Neural cell (in vitro differentiated cells): ENCODE data around the gene FSIP1. TPM values are rescaled to one million over a fixed set of nuclear protein-coding genes. Genes with fewer than 3 reads are reported as not detected.

ENCODE experiments used
- H2AFZ ChIP-seq: fragments of 200-600, 300-800 bp; sonication (generic), shearing (Covaris generic); 2 replicates; pipeline ENCODE4 v1.6.0; 2014; ENCODE audit warnings: low read depth, mild to moderate bottlenecking, antibody characterized with exemption, low read length, moderate library complexity
- H3F3A ChIP-seq: fragments of 200-600 bp; shearing (Covaris generic); 2 replicates; pipeline ENCODE4 v1.6.1; 2016; ENCODE audit warnings: mild to moderate bottlenecking, moderate library complexity, mixed read lengths, antibody characterized with exemption, low read length; ENCODE audit not compliant: insufficient read depth, poor library complexity, severe bottlenecking
- H3K27ac ChIP-seq: fragments of 200-600, 300-800 bp; sonication (generic), shearing (Covaris generic); 2 replicates; pipeline ENCODE4 v1.5.1; 2014; ENCODE audit warnings: mild to moderate bottlenecking, low read length, moderate library complexity
- H3K27me3 ChIP-seq: fragments of 300-800, 200-600 bp; sonication (generic), shearing (Covaris generic); 2 replicates; pipeline ENCODE4 v1.6.0; 2014; ENCODE audit warnings: mild to moderate bottlenecking, low read depth, low read length, moderate library complexity; ENCODE audit not compliant: insufficient read depth
- H3K36me3 ChIP-seq: fragments of 300-800, 200-600 bp; sonication (generic), shearing (Covaris generic); 2 replicates; pipeline ENCODE4 v1.5.1; 2014; ENCODE audit warnings: mild to moderate bottlenecking, antibody characterized with exemption, low read length, moderate library complexity; ENCODE audit not compliant: insufficient read depth
- H3K4me2 ChIP-seq: fragments of 300-800, 200-600 bp; sonication (generic), shearing (Covaris generic); 2 replicates; pipeline ENCODE4 v1.6.0; 2014; ENCODE audit warnings: mild to moderate bottlenecking, low read length
- H3K4me3 ChIP-seq: fragments of 300-800, 200-600 bp; sonication (generic), shearing (Covaris generic); 2 replicates; pipeline ENCODE4 v1.5.1; 2014; ENCODE audit warnings: mild to moderate bottlenecking, low read length, moderate library complexity
- H3K79me2 ChIP-seq: fragments of 200-600 bp; shearing (Covaris generic); replicated peaks from 2 replicates; pipeline ENCODE4 v1.6.0; 2014; ENCODE audit warnings: mild to moderate bottlenecking, low read length, moderate library complexity; ENCODE audit not compliant: insufficient read depth
- H3K9ac ChIP-seq: fragments of 300-800, 200-600 bp; sonication (generic), shearing (Covaris generic); 2 replicates; pipeline ENCODE4 v1.6.1; 2016; ENCODE audit warnings: mild to moderate bottlenecking, low read length, mixed read lengths
- H3K9me2 ChIP-seq: fragments of 200-600 bp; shearing (Covaris generic); 2 replicates; pipeline ENCODE4 v1.6.1; 2016; ENCODE audit warnings: mild to moderate bottlenecking, low read length, mixed read lengths; ENCODE audit not compliant: insufficient read depth
- H3K9me3 ChIP-seq: fragments of 200-600, 300-800 bp; sonication (generic), shearing (Covaris generic); 2 replicates; pipeline ENCODE4 v1.6.1; 2016; ENCODE audit warnings: mild to moderate bottlenecking, mixed run types, low read length, moderate library complexity, mixed read lengths
- H4K20me1 ChIP-seq: fragments of 200-600 bp; shearing (Covaris generic); 2 replicates; pipeline ENCODE4 v1.6.1; 2016; ENCODE audit warnings: mild to moderate bottlenecking, mixed run types; ENCODE audit not compliant: insufficient read depth
- CTCF ChIP-seq: fragments of 450-650 bp; IDR thresholded peaks from 2 replicates; pipeline ENCODE4 v1.5.1; 2014; ENCODE audit warnings: antibody characterized with exemption, mild to moderate bottlenecking, moderate library complexity; ENCODE audit not compliant: poor library complexity, severe bottlenecking
- EP300 ChIP-seq: fragments of 450-650 bp; conservative IDR thresholded peaks from 2 replicates; pipeline ENCODE4 v1.6.1; 2014; ENCODE audit warnings: antibody characterized with exemption, mild to moderate bottlenecking, moderate library complexity; ENCODE audit not compliant: poor library complexity, severe bottlenecking
- EZH2 ChIP-seq: fragments of 200-600, 300-800 bp; shearing (Covaris generic), sonication (generic); IDR thresholded peaks from 2 replicates; pipeline ENCODE4 v1.6.1; 2014; ENCODE audit warnings: antibody characterized with exemption, low read length, borderline replicate concordance, mild to moderate bottlenecking; ENCODE audit not compliant: insufficient read depth, poor library complexity, severe bottlenecking
- MXI1 ChIP-seq: fragments of 450-650 bp; conservative IDR thresholded peaks from 2 replicates; pipeline ENCODE4 v1.6.1; 2014; ENCODE audit warnings: antibody characterized with exemption, mild to moderate bottlenecking; ENCODE audit not compliant: poor library complexity, severe bottlenecking
- POLR2AphosphoS5 ChIP-seq: IDR thresholded peaks from 2 replicates; pipeline ENCODE4 v1.6.1; 2012
- RAD21 ChIP-seq: fragments of 450-650 bp; conservative IDR thresholded peaks from 2 replicates; pipeline ENCODE4 v1.6.1; 2014; ENCODE audit warnings: antibody characterized with exemption, mild to moderate bottlenecking, moderate library complexity
- REST ChIP-seq: IDR thresholded peaks from 2 replicates; pipeline ENCODE4 v1.6.1; 2012; ENCODE audit warnings: borderline replicate concordance
- SMC3 ChIP-seq: fragments of 450-650 bp; conservative IDR thresholded peaks from 2 replicates; pipeline ENCODE4 v1.6.1; 2014; ENCODE audit warnings: antibody characterized with exemption, mild to moderate bottlenecking, moderate library complexity; ENCODE audit not compliant: poor library complexity
- TAF1 ChIP-seq: IDR thresholded peaks from 2 replicates; pipeline ENCODE4 v1.6.1; 2012; ENCODE audit warnings: low read depth
- polyA plus RNA-seq: library from polyadenylated mRNA; depleted of rRNA; stranded (reverse); fragments of >200 nt; gene quantifications from 2 replicates; pipeline ENCODE4 v1.2.3, GENCODE V29; 2014

Gene FSIP1
- polyA plus RNA-seq, 1 donor from 2014 or later, result 3.8 TPM

GRCh38 chr15:39654304-39654703, 128.3 kb downstream of the FSIP1 start:
- Histone ChIP-seq H3K4me3 (no peak overlapping the region), H4K20me1 (no peaks in the 10 kb centered on the region), H3K4me2 (no peak overlapping the region), H3K27me3 (no peaks in the 10 kb centered on the region), H3K9ac (no peak overlapping the region), H3K9me2 (no peaks in the 10 kb centered on the region), H3K36me3 (no peaks in the 10 kb centered on the region), H3F3A (no peaks in the 10 kb centered on the region), H2AFZ (no peak overlapping the region), H3K79me2 (no peaks in the 10 kb centered on the region), H3K9me3 (no peaks in the 10 kb centered on the region), H3K27ac (no peak overlapping the region)
- no peak for TF ChIP-seq MXI1
- TF ChIP-seq RAD21, result no peak

DNA sequence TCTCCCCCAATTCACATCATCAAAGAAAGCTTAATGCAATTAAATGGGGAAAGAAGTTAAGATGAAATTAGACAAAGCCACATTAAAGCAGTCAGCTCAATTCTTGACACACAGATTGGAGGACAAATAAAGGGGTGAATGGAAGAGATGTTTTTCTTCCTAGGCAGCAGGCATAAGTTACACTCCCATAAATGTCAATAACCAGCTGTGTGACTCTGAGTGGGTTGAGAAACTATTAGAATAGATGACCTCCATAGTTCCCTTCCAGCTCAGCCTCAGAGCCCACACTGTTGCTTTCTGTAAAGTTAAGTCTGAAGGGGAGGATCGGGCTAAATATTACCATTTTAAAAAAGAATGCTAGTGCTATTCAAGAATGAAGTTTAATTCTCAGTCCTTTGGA, 130.8 kb downstream of the FSIP1 start:
- Histone ChIP-seq H3K9me3 (no peaks in the 10 kb centered on the region), H3K27me3 (no peaks in the 10 kb centered on the region), H3K36me3 (no peaks in the 10 kb centered on the region), H3K9me2 (no peaks in the 10 kb centered on the region), H3K27ac (no peak overlapping the region), H3K9ac (no peak overlapping the region), H2AFZ (no peak overlapping the region), H3K4me3 (no peak overlapping the region), H3K79me2 (no peaks in the 10 kb centered on the region), H3F3A (no peaks in the 10 kb centered on the region), H4K20me1 (no peaks in the 10 kb centered on the region), H3K4me2 (no peak overlapping the region)
- TF ChIP-seq REST (no peak), MXI1 (no peak), EZH2 (no peak), CTCF (no peak), POLR2AphosphoS5 (no peak), RAD21 (no peak), EP300 (no peak), SMC3 (no peak), TAF1 (no peak)

GRCh38 chr15:39651295-39651694, 131.3 kb downstream of the FSIP1 start:
- Histone ChIP-seq H3K36me3 (no peaks in the 10 kb centered on the region), H3K9me2 (no peaks in the 10 kb centered on the region), H3K4me2 (no peak overlapping the region), H3K9ac (no peak overlapping the region), H4K20me1 (no peaks in the 10 kb centered on the region), H2AFZ (no peak overlapping the region), H3K4me3 (no peak overlapping the region), H3K9me3 (no peaks in the 10 kb centered on the region), H3F3A (no peaks in the 10 kb centered on the region), H3K27ac (no peak overlapping the region), H3K27me3 (no peaks in the 10 kb centered on the region), H3K79me2 (no peaks in the 10 kb centered on the region)
- TF ChIP-seq MXI1 (no peak), TAF1 (no peak), CTCF (no peak)
